ENCODE data around the gene EP400.
"Not testable (repeated sequence)": the region's sequence is repeated elsewhere in the genome, so short reads cannot be mapped to it uniquely, and the experiment has no call there.

Gene EP400

GRCh38 chr12:132049876-132050275, 100.1 kb downstream of the EP400 start:
- in situ Hi-C loops (cut with MboI; ENCODE audit: low pct_unique_long_range_greater_than_20kb, low sequenced_read_pairs, unreplicated experiment) = no loop called here
- no peak for TF ChIP-seq CTCF (IDR thresholded peaks at IDR 0.05; ENCODE audit: extremely low read depth, insufficient read depth, missing control alignments)

GRCh38 chr12:132051718-132052117, 102.0 kb downstream of the EP400 start:
- not testable (repeated sequence) for DNase-seq (ENCODE audit: low spot score)

More at GRCh38 chr12:132049876-132050275, 100.1 kb downstream of the EP400 start:
- DNase-seq (ENCODE audit: low spot score) = no peak

GRCh38 chr12:132052196-132052932, 102.6 kb downstream of the EP400 start:
- DNase-seq (ENCODE audit: low spot score) = no peak
- no peak for TF ChIP-seq CTCF (IDR thresholded peaks at IDR 0.05; ENCODE audit: extremely low read depth, insufficient read depth, missing control alignments)
- in situ Hi-C loops (cut with MboI; ENCODE audit: low pct_unique_long_range_greater_than_20kb, low sequenced_read_pairs, unreplicated experiment) = no loop called here

More at GRCh38 chr12:132051718-132052117, 102.0 kb downstream of the EP400 start:
- peak; percentile 20 for TF ChIP-seq CTCF (IDR thresholded peaks at IDR 0.05; ENCODE audit: extremely low read depth, insufficient read depth, missing control alignments)
- in situ Hi-C loops (cut with MboI; ENCODE audit: low pct_unique_long_range_greater_than_20kb, low sequenced_read_pairs, unreplicated experiment) = not testable (repeated sequence)

- TF ChIP-seq CTCF (IDR thresholded peaks at IDR 0.05; ENCODE audit: extremely low read depth, insufficient read depth, missing control alignments) = no peak
- no peak for DNase-seq (ENCODE audit: low spot score)
- in situ Hi-C loops (cut with MboI; ENCODE audit: low pct_unique_long_range_greater_than_20kb, low sequenced_read_pairs, unreplicated experiment) = no loop called here
Observed at GRCh38 chr12:132053338-132054330, 103.9 kb downstream of the EP400 start.

- TF ChIP-seq CTCF (IDR thresholded peaks at IDR 0.05; ENCODE audit: extremely low read depth, insufficient read depth, missing control alignments) = no peak
- in situ Hi-C loops (cut with MboI; ENCODE audit: low pct_unique_long_range_greater_than_20kb, low sequenced_read_pairs, unreplicated experiment) = no loop called here
- DNase-seq (ENCODE audit: low spot score) = no peak
Observed at GRCh38 chr12:132054983-132055382, 105.2 kb downstream of the EP400 start.

GRCh38 chr12:132055535-132056096, 105.9 kb downstream of the EP400 start:
- in situ Hi-C loops (cut with MboI; ENCODE audit: low pct_unique_long_range_greater_than_20kb, low sequenced_read_pairs, unreplicated experiment) = no loop called here
- no peak for TF ChIP-seq CTCF (IDR thresholded peaks at IDR 0.05; ENCODE audit: extremely low read depth, insufficient read depth, missing control alignments)
- DNase-seq (ENCODE audit: low spot score) = no peak
